Measurements from ENCODE around the gene WWP2.

DNA sequence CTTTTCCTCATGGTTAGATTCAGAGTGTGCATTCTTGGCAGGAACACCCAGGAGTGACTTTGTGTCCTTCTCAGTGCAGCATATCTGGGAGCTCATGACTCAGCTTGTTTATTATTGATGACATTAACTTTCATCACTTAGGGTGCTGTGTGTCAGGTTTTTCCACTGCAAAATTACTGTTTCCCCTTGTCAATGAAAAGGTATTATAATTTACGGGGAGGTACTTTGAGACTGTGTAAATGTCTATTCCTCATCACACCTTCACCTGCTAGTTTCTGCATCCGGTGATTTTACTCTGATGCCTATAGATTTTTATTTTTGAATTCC lies 50.5 kb downstream of the WWP2 start:
- TF ChIP-seq, protein P1, sequence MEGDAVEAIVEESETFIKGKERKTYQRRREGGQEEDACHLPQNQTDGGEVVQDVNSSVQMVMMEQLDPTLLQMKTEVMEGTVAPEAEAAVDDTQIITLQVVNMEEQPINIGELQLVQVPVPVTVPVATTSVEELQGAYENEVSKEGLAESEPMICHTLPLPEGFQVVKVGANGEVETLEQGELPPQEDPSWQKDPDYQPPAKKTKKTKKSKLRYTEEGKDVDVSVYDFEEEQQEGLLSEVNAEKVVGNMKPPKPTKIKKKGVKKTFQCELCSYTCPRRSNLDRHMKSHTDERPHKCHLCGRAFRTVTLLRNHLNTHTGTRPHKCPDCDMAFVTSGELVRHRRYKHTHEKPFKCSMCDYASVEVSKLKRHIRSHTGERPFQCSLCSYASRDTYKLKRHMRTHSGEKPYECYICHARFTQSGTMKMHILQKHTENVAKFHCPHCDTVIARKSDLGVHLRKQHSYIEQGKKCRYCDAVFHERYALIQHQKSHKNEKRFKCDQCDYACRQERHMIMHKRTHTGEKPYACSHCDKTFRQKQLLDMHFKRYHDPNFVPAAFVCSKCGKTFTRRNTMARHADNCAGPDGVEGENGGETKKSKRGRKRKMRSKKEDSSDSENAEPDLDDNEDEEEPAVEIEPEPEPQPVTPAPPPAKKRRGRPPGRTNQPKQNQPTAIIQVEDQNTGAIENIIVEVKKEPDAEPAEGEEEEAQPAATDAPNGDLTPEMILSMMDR (IDR thresholded peaks at IDR 0.05), result no peak
- no peak for TF ChIP-seq EZH2 (IDR thresholded peaks at IDR 0.05)
